ENCODE data around the gene RMDN2.

DNA sequence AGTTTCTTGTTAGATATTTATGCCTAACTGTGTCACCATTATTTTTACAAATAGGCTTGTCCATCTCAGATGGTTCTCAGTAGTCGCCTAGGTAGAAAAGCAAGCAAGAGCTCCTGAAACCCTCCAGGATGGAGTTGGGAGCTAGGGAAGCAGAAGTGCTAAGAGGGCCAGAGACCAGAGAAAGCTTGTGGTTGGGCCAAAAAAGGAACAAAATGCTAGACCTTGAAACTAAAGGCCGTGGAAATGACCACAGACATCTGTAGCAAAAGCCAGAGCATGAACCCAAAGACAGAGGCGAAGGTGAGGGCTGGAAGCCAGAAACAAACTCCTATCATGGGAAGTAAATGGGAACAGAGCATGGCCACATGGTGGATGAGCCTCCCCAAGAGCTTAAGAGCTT lies 29.9 kb upstream of the RMDN2 start:
- TF ChIP-seq, protein P1, sequence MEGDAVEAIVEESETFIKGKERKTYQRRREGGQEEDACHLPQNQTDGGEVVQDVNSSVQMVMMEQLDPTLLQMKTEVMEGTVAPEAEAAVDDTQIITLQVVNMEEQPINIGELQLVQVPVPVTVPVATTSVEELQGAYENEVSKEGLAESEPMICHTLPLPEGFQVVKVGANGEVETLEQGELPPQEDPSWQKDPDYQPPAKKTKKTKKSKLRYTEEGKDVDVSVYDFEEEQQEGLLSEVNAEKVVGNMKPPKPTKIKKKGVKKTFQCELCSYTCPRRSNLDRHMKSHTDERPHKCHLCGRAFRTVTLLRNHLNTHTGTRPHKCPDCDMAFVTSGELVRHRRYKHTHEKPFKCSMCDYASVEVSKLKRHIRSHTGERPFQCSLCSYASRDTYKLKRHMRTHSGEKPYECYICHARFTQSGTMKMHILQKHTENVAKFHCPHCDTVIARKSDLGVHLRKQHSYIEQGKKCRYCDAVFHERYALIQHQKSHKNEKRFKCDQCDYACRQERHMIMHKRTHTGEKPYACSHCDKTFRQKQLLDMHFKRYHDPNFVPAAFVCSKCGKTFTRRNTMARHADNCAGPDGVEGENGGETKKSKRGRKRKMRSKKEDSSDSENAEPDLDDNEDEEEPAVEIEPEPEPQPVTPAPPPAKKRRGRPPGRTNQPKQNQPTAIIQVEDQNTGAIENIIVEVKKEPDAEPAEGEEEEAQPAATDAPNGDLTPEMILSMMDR (IDR thresholded peaks at IDR 0.05): no peak
- no peak for TF ChIP-seq TCF7L2 (IDR thresholded peaks at IDR 0.05; ENCODE audit: low read depth, low read length)
- TF ChIP-seq POLR2AphosphoS5 (IDR thresholded peaks at IDR 0.05; ENCODE audit: low read depth, low read length): no peak
- TF ChIP-seq SIN3A (IDR thresholded peaks at IDR 0.05; ENCODE audit: borderline replicate concordance, insufficient read depth, low read depth, low read length): no peak
